Endodermal cell (in vitro differentiated cells): ENCODE results near the gene FBLN5. TPM values are rescaled to one million over a fixed set of nuclear protein-coding genes. Genes with fewer than 3 reads are reported as not detected.

Source experiments
- DNase-seq: peaks from one replicate; pipeline ENCODE4 v3.0.0-alpha.2; 2017
- H3K27ac ChIP-seq: 2 replicates; pipeline ENCODE4 v1.5.1; 2013; ENCODE audit warnings: mild to moderate bottlenecking, low read depth, low read length, moderate library complexity
- H3K27me3 ChIP-seq: 2 replicates; pipeline ENCODE4 v1.6.1; 2013; ENCODE audit warnings: mild to moderate bottlenecking, low read length, moderate library complexity; ENCODE audit not compliant: insufficient read depth, control insufficient read depth, poor library complexity, severe bottlenecking
- H3K36me3 ChIP-seq: 2 replicates; pipeline ENCODE4 v1.7.0; 2013; ENCODE audit warnings: mild to moderate bottlenecking, low read length, moderate library complexity; ENCODE audit not compliant: control insufficient read depth, insufficient read depth
- H3K4me1 ChIP-seq: one replicate; pipeline ENCODE4 v1.7.0; 2013; ENCODE audit warnings: low read length; ENCODE audit not compliant: control insufficient read depth, insufficient read depth
- H3K4me3 ChIP-seq: 2 replicates; pipeline ENCODE4 v1.5.1; 2013; ENCODE audit warnings: mild to moderate bottlenecking, low read length, moderate library complexity
- H3K9ac ChIP-seq: 2 replicates; pipeline ENCODE4 v1.6.1; 2013; ENCODE audit warnings: mild to moderate bottlenecking, low read length, moderate library complexity; ENCODE audit not compliant: poor library complexity, severe bottlenecking; ENCODE audit errors: extremely low read depth
- H3K9me3 ChIP-seq: 2 replicates; pipeline ENCODE4 v1.6.1; 2013; ENCODE audit warnings: mild to moderate bottlenecking, low read length, moderate library complexity; ENCODE audit not compliant: control insufficient read depth
- H3K27ac Mint-ChIP-seq: 2 replicates; pipeline ENCODE4 v1.8.0; 2020; ENCODE audit warnings: mixed read lengths
- H3K27me3 Mint-ChIP-seq: 2 replicates; pipeline ENCODE4 v1.8.0; 2021; ENCODE audit warnings: mild to moderate bottlenecking, mixed read lengths; ENCODE audit not compliant: insufficient read depth
- H3K36me3 Mint-ChIP-seq: 2 replicates; pipeline ENCODE4 v1.8.0; 2020; ENCODE audit warnings: low read depth, mixed read lengths
- H3K4me1 Mint-ChIP-seq: 2 replicates; pipeline ENCODE4 v1.8.0; 2020; ENCODE audit warnings: mixed read lengths
- H3K4me3 Mint-ChIP-seq: 2 replicates; pipeline ENCODE4 v1.8.0; 2020; ENCODE audit warnings: mild to moderate bottlenecking, moderate library complexity, mixed read lengths
- H3K9me3 Mint-ChIP-seq: 2 replicates; pipeline ENCODE4 v1.8.0; 2020; ENCODE audit warnings: mild to moderate bottlenecking, mixed read lengths
- WGBS, 2 experiments: methylation state at CpG; one replicate each; pipeline versions ENCODE4 v1.1.5 to v1.1.7; 2013; ENCODE audit warnings: missing lambda C conversion rate in 2 of 2, mixed read lengths in 1 of 2; ENCODE audit not compliant: insufficient coverage in 1 of 2, insufficient read length in 1 of 2; 5-methylcytosine and 5-hydroxymethylcytosine counted together
- total RNA-seq, 2 donors: library from RNA; stranded (reverse); fragmentation: NEBNext Ultra II Directional in 1 of 2; extraction: Animal tissue kit (Norgen Biotek cat#: 25700) in 1 of 2; gene quantifications; 2 replicates in 1 of 2; 3 replicates in 1 of 2; pipeline ENCODE4 v1.2.1, GENCODE V29; 2021
- TF ChIP-seq, protein P1 (sequence below): fragments of 200-600 bp; sonication (generic); conservative IDR thresholded peaks from 2 replicates; pipeline ENCODE4 v1.5.0; 2021; ENCODE audit warnings: antibody characterized with exemption, mild to moderate bottlenecking

The FBLN5 gene
- total RNA-seq, 2 donors from 2014 or later, result 4.0 to 4.8 TPM

DNA sequence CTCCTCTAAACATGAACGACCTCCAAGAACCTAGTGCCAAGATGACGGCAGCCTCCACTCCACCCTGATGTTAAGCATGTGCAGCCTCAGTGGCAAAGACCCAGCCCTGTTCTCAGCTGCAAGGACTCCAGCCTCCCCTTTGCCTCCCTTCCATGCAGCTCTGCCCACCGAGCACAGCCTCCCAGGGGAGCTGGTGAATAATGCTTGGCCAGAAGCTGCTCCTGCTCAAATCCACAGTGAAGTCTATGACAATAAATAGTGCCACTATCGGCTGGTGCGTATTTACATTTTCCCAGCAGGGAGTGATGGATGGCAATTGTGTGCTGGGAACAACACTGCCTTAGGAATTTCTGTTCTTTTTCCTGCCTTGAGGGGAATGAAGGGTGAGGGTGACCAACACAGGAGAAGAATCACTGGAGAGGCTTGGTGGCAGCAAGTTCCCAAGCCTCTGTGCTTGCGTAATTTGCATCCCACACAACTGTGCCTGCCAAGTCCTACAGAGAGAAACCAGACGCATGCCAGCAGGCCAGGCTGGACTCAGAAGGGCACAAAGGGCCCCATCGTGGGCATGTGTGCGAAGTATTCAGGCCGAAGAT lies 50.3 kb downstream of the FBLN5 start:
- peaks cover 21% of the 10 kb centered on the region for H3K4me1 Mint-ChIP-seq
- H3K4me3 ChIP-seq, result no peak overlapping the region
- H3K27ac ChIP-seq, result peak overlapping the region; percentile 65
- TF ChIP-seq, protein P1, sequence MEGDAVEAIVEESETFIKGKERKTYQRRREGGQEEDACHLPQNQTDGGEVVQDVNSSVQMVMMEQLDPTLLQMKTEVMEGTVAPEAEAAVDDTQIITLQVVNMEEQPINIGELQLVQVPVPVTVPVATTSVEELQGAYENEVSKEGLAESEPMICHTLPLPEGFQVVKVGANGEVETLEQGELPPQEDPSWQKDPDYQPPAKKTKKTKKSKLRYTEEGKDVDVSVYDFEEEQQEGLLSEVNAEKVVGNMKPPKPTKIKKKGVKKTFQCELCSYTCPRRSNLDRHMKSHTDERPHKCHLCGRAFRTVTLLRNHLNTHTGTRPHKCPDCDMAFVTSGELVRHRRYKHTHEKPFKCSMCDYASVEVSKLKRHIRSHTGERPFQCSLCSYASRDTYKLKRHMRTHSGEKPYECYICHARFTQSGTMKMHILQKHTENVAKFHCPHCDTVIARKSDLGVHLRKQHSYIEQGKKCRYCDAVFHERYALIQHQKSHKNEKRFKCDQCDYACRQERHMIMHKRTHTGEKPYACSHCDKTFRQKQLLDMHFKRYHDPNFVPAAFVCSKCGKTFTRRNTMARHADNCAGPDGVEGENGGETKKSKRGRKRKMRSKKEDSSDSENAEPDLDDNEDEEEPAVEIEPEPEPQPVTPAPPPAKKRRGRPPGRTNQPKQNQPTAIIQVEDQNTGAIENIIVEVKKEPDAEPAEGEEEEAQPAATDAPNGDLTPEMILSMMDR, result no peak
- H3K27ac Mint-ChIP-seq, result peak overlapping the region; percentile 73
- H3K9ac ChIP-seq, result no peak overlapping the region
- no peaks in the 10 kb centered on the region for H3K9me3 Mint-ChIP-seq
- no peaks in the 10 kb centered on the region for H3K36me3 Mint-ChIP-seq
- H3K4me1 ChIP-seq, result peaks cover 5% of the 10 kb centered on the region
- no peaks in the 10 kb centered on the region for H3K27me3 Mint-ChIP-seq
- H3K9me3 ChIP-seq, result no peaks in the 10 kb centered on the region
- no peaks in the 10 kb centered on the region for H3K27me3 ChIP-seq
- H3K36me3 ChIP-seq, result no peaks in the 10 kb centered on the region
- peak; percentile 70 for DNase-seq
- 53 to 76% methylated on average over 8 to 10 of the region's 10 CpGs for WGBS, 2 experiments
- no peak overlapping the region for H3K4me3 Mint-ChIP-seq

DNA sequence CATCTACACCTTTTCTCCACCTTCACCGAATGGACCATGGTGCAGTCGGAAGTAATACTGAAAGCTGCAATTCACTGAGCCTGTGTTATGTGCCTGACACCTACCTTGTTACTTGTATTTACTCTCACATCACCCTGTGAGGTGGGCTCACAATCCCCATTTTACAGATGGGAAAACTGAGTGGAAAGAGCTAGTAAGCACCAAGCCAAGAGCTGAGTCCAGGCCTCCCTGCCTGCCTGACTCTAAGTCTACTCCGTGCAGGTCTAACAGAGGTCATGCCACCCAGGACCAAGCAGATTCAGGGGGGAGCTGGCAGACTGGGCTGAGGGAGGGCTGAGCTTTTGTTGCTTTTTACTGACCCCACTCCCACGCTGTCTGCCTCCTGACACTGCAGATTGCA lies 51.1 kb downstream of the FBLN5 start:
- Histone ChIP-seq H3K27me3 (no peaks in the 10 kb centered on the region), H3K27ac (no peak overlapping the region), H3K4me1 (peaks cover 5% of the 10 kb centered on the region), H3K36me3 (no peaks in the 10 kb centered on the region), H3K9me3 (no peaks in the 10 kb centered on the region), H3K9ac (no peak overlapping the region), H3K4me3 (no peak overlapping the region)
- H3K27ac Mint-ChIP-seq, result no peak overlapping the region
- TF ChIP-seq, protein P1, result no peak
- peaks cover 14% of the 10 kb centered on the region for H3K4me1 Mint-ChIP-seq
- H3K4me3 Mint-ChIP-seq, result no peak overlapping the region
- H3K36me3 Mint-ChIP-seq, result no peaks in the 10 kb centered on the region
- no peak for DNase-seq
- no peaks in the 10 kb centered on the region for H3K27me3 Mint-ChIP-seq
- H3K9me3 Mint-ChIP-seq, result no peaks in the 10 kb centered on the region
- 93 to 96% methylated on average over 4 of the region's 4 CpGs for WGBS, 2 experiments

DNA sequence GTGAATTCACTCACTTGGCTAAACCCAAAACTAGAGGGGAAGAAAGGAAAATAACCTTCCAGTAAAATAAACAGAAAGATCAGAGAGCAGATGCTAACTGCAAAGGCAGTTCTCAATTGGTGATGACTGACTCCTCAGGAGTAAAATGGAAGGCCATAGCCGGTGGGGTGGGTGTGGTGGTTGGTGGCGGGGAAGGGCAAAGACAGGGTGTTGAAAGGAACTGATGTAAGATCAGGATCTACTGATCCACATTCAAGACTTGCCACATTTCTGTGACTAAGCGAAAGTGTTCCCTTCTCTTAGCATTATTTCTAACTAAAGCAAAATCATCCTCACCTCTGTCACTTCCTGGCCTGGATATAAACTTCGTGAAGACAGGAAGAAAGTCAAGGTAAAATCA lies 53.8 kb downstream of the FBLN5 start:
- Histone ChIP-seq H3K9ac (no peak overlapping the region), H3K4me1 (peaks cover 5% of the 10 kb centered on the region), H3K4me3 (no peak overlapping the region), H3K27ac (no peak overlapping the region), H3K27me3 (no peaks in the 10 kb centered on the region), H3K9me3 (no peaks in the 10 kb centered on the region), H3K36me3 (no peaks in the 10 kb centered on the region)
- DNase-seq, result no peak
- Mint-ChIP-seq H3K9me3 (no peaks in the 10 kb centered on the region), H3K27ac (no peak overlapping the region), H3K4me1 (peaks cover 15% of the 10 kb centered on the region), H3K4me3 (no peak overlapping the region), H3K27me3 (no peaks in the 10 kb centered on the region), H3K36me3 (no peaks in the 10 kb centered on the region)
- 82 to 83% methylated on average over 2 to 3 of the region's 4 CpGs for WGBS, 2 experiments
- TF ChIP-seq, protein P1, result no peak
